ENCODE results near the gene CFD. TPM values are rescaled to one million over a fixed set of nuclear protein-coding genes. Genes with fewer than 3 reads are reported as not detected.

Gene CFD
- polyA plus RNA-seq, 1 donor from 2014 or later = 5.3 TPM

- Histone ChIP-seq H3K27ac (ENCODE audit: low read length) (no peak overlapping the region), H3K27me3 (ENCODE audit: insufficient read depth, low read depth, low read length) (peaks cover 15% of the 10 kb centered on the region), H3K4me2 (ENCODE audit: low read length) (no peak overlapping the region), H3K9me2 (ENCODE audit: insufficient read depth, low read length) (no peaks in the 10 kb centered on the region), H3K4me3 (ENCODE audit: low read length) (no peak overlapping the region), H3K9me3 (ENCODE audit: low read length) (no peaks in the 10 kb centered on the region), H3K36me3 (ENCODE audit: insufficient read depth, low read length) (no peaks in the 10 kb centered on the region), H4K20me1 (ENCODE audit: insufficient read depth) (no peaks in the 10 kb centered on the region), H3K79me2 (replicated peaks; ENCODE audit: insufficient read depth, low read length) (no peaks in the 10 kb centered on the region), H3K9ac (ENCODE audit: low read length) (no peak overlapping the region), H3F3A (ENCODE audit: insufficient read depth, low read length, poor library complexity, severe bottlenecking) (no peaks in the 10 kb centered on the region), H2AFZ (ENCODE audit: low read depth, low read length) (no peak overlapping the region)
- TF ChIP-seq REST (IDR thresholded peaks at IDR 0.05; ENCODE audit: borderline replicate concordance) = no peak
- no peak for TF ChIP-seq MXI1 (conservative IDR thresholded peaks at IDR 0.05; ENCODE audit: poor library complexity, severe bottlenecking)
- no peak for TF ChIP-seq EP300 (conservative IDR thresholded peaks at IDR 0.05; ENCODE audit: poor library complexity, severe bottlenecking)
- TF ChIP-seq RAD21 (conservative IDR thresholded peaks at IDR 0.05) = no peak
- no peak for TF ChIP-seq SMC3 (conservative IDR thresholded peaks at IDR 0.05; ENCODE audit: poor library complexity)
- TF ChIP-seq EZH2 (IDR thresholded peaks at IDR 0.05; ENCODE audit: borderline replicate concordance, insufficient read depth, low read length, poor library complexity, severe bottlenecking) = no peak
- no peak for TF ChIP-seq POLR2AphosphoS5 (IDR thresholded peaks at IDR 0.05)
- TF ChIP-seq TAF1 (IDR thresholded peaks at IDR 0.05; ENCODE audit: low read depth) = no peak
- no peak for TF ChIP-seq CTCF (IDR thresholded peaks at IDR 0.05; ENCODE audit: poor library complexity, severe bottlenecking)
Measured at GRCh38 chr19:854549-854948, 4.9 kb upstream of the CFD start.

GRCh38 chr19:855142-855541 lies 4.3 kb upstream of the CFD start:
- no peak overlapping the region for H3K9ac ChIP-seq (ENCODE audit: low read length)
- no peaks in the 10 kb centered on the region for H3K36me3 ChIP-seq (ENCODE audit: insufficient read depth, low read length)
- no peaks in the 10 kb centered on the region for H3K79me2 ChIP-seq (replicated peaks; ENCODE audit: insufficient read depth, low read length)
- no peaks in the 10 kb centered on the region for H4K20me1 ChIP-seq (ENCODE audit: insufficient read depth)
- peaks cover 21% of the 10 kb centered on the region for H3K27me3 ChIP-seq (ENCODE audit: insufficient read depth, low read depth, low read length)
- no peak overlapping the region for H3K4me3 ChIP-seq (ENCODE audit: low read length)
- TF ChIP-seq RAD21 (conservative IDR thresholded peaks at IDR 0.05) = no peak
- TF ChIP-seq EZH2 (IDR thresholded peaks at IDR 0.05; ENCODE audit: borderline replicate concordance, insufficient read depth, low read length, poor library complexity, severe bottlenecking) = no peak
- TF ChIP-seq POLR2AphosphoS5 (IDR thresholded peaks at IDR 0.05) = no peak
- no peak for TF ChIP-seq TAF1 (IDR thresholded peaks at IDR 0.05; ENCODE audit: low read depth)
- TF ChIP-seq EP300 (conservative IDR thresholded peaks at IDR 0.05; ENCODE audit: poor library complexity, severe bottlenecking) = no peak
- TF ChIP-seq MXI1 (conservative IDR thresholded peaks at IDR 0.05; ENCODE audit: poor library complexity, severe bottlenecking) = no peak
- TF ChIP-seq CTCF (IDR thresholded peaks at IDR 0.05; ENCODE audit: poor library complexity, severe bottlenecking) = no peak
- no peak for TF ChIP-seq SMC3 (conservative IDR thresholded peaks at IDR 0.05; ENCODE audit: poor library complexity)
- TF ChIP-seq REST (IDR thresholded peaks at IDR 0.05; ENCODE audit: borderline replicate concordance) = no peak
- no peak overlapping the region for H3K4me2 ChIP-seq (ENCODE audit: low read length)
- H3K9me3 ChIP-seq (ENCODE audit: low read length) = no peaks in the 10 kb centered on the region
- no peaks in the 10 kb centered on the region for H3F3A ChIP-seq (ENCODE audit: insufficient read depth, low read length, poor library complexity, severe bottlenecking)
- no peaks in the 10 kb centered on the region for H3K9me2 ChIP-seq (ENCODE audit: insufficient read depth, low read length)
- H2AFZ ChIP-seq (ENCODE audit: low read depth, low read length) = no peak overlapping the region
- no peak overlapping the region for H3K27ac ChIP-seq (ENCODE audit: low read length)
